ENCODE measurements around the gene PLPPR4. TPM values are rescaled to one million over a fixed set of nuclear protein-coding genes. Genes with fewer than 3 reads are reported as not detected.

PLPPR4 gene
- total and polyA plus RNA-seq, 7 donors = 0.04 to 0.28 (median 0.10) TPM

DNA sequence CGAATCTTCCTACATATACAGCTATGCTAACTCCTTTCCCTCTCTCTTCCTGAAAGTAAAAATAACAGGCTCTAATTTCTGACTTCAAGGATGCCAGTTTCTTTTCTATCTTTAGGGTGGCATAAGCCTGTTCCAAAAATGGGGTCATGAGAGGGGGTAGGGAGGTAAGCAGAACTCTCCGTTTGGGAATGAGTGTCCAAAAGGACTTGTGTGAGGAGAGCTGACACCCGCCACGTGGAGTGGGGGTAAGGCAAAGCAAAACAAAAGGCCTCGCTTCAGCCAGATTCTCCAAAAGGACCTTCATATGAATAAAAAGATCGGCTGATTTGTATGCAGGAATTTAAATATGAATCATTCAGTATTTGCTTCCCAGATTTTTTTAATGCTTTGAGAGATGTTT, 28.6 kb downstream of the PLPPR4 start:
- Histone ChIP-seq H3K4me1 (peaks cover 10% of the 10 kb centered on the region), H3K27ac (no peak overlapping the region), H3K27me3 (ENCODE audit: insufficient read depth in 3 of 3, low read length in 2 of 3) (no peaks in the 10 kb centered on the region), H3K36me3 (ENCODE audit: insufficient read depth in 1 of 2, low read depth in 1 of 2) (no peaks in the 10 kb centered on the region), H3K4me3 (no peak overlapping the region), H3K9me3 (peaks cover 13% of the 10 kb centered on the region)
- intact Hi-C loops (cut with DNase I) = no loop called here
- ATAC-seq = peak in 2 of 4 donors; percentile 28 to 72
- 39 to 63% (median 41%) methylated on average over 6 of the region's 6 CpGs for WGBS, 3 donors
- DNase-seq = no peak
- TF ChIP-seq, protein P1, sequence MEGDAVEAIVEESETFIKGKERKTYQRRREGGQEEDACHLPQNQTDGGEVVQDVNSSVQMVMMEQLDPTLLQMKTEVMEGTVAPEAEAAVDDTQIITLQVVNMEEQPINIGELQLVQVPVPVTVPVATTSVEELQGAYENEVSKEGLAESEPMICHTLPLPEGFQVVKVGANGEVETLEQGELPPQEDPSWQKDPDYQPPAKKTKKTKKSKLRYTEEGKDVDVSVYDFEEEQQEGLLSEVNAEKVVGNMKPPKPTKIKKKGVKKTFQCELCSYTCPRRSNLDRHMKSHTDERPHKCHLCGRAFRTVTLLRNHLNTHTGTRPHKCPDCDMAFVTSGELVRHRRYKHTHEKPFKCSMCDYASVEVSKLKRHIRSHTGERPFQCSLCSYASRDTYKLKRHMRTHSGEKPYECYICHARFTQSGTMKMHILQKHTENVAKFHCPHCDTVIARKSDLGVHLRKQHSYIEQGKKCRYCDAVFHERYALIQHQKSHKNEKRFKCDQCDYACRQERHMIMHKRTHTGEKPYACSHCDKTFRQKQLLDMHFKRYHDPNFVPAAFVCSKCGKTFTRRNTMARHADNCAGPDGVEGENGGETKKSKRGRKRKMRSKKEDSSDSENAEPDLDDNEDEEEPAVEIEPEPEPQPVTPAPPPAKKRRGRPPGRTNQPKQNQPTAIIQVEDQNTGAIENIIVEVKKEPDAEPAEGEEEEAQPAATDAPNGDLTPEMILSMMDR (IDR thresholded peaks at IDR 0.05) = no peak

DNA sequence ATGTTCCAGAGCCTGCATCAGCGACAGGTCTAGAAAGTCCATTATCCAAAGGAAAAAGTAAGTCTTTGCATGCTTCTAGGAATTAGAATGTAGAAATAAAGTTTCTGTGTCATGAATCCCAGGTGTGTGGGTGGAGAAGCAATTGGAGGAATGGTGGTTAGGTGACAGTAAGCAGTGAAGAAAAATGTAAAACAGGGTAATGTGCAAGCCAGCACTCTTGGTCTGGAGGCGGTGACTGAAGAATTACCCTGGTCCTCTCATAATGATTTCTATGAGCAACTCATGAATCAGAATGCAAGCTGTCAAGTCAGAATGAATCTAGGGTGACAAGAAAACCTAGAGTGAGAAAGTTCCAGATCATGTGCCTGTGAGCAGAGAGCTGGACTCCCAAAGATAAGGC, 33.6 kb downstream of the PLPPR4 start:
- no peaks in the 10 kb centered on the region for H3K36me3 ChIP-seq (ENCODE audit: insufficient read depth in 1 of 2, low read depth in 1 of 2)
- DNase-seq = no peak
- intact Hi-C loops (cut with DNase I) = no loop called here
- H3K27me3 ChIP-seq (ENCODE audit: insufficient read depth in 3 of 3, low read length in 2 of 3) = no peaks in the 10 kb centered on the region
- ATAC-seq = no peak
- TF ChIP-seq, protein P1 (IDR thresholded peaks at IDR 0.05) = no peak
- H3K27ac ChIP-seq = no peak overlapping the region
- H3K4me3 ChIP-seq = no peak overlapping the region
- H3K9me3 ChIP-seq = no peaks in the 10 kb centered on the region
- WGBS, 3 donors = 96 to 99% (median 97%) methylated on average over 2 of the region's 2 CpGs
- H3K4me1 ChIP-seq = peaks cover 4% of the 10 kb centered on the region

DNA sequence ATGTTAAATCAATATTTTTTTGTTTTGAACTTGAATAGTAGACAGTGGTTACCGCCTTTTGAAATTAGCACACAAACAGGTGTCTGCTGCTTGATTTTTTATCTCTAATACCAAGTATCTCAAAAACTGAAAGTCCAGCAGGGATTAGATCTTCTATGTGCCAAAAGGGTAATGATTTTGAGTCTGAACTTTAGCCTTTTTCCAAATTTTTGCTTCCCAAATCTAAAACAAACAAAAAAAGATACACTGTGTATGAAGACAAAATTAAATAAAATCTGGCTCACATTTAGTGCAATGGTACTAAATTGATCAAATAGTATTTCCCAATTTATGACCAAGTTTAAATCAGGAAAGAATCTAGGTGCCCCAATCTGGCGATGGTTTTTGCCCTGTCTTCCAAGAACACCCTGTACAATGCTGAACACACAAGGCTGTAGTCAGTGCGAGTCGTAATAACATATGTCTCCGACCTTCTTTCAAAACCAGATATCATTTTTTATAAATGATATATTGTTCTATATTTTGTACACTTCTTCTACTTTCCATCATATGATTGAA, 40.5 kb downstream of the PLPPR4 start:
- TF ChIP-seq, protein P1 (IDR thresholded peaks at IDR 0.05) = no peak
- Histone ChIP-seq H3K4me3 (no peak overlapping the region), H3K27ac (no peak overlapping the region), H3K9me3 (no peaks in the 10 kb centered on the region), H3K36me3 (ENCODE audit: insufficient read depth in 1 of 2, low read depth in 1 of 2) (no peaks in the 10 kb centered on the region), H3K4me1 (no peaks in the 10 kb centered on the region), H3K27me3 (ENCODE audit: insufficient read depth in 3 of 3, low read length in 2 of 3) (no peaks in the 10 kb centered on the region)
- WGBS, 3 donors = 71 to 96% (median 88%) methylated on average over 5 of the region's 5 CpGs
- no peak for DNase-seq
- intact Hi-C loops (cut with DNase I) = no loop called here
- ATAC-seq = no peak

DNA sequence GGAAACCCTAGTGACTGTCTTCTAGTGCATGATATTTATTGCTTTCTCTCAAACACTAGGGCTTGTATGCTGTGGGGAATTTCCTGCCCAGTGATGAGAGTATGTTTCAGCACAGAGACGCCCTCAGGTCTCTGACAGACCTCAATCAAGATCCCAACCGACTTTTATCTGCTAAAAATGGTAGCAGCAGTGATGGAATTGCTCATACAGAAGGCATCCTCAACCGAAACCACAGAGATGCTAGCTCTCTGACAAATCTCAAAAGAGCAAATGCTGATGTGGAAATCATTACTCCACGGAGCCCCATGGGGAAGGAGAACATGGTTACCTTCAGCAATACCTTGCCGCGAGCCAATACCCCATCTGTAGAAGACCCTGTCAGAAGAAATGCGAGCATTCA, 41.3 kb downstream of the PLPPR4 start:
- no peak overlapping the region for H3K4me3 ChIP-seq
- TF ChIP-seq, protein P1 (IDR thresholded peaks at IDR 0.05) = no peak
- no peaks in the 10 kb centered on the region for H3K27me3 ChIP-seq (ENCODE audit: insufficient read depth in 3 of 3, low read length in 2 of 3)
- intact Hi-C loops (cut with DNase I) = no loop called here
- no peaks in the 10 kb centered on the region for H3K9me3 ChIP-seq
- H3K36me3 ChIP-seq (ENCODE audit: insufficient read depth in 1 of 2, low read depth in 1 of 2) = no peaks in the 10 kb centered on the region
- WGBS, 3 donors = 85 to 88% (median 88%) methylated on average over 7 of the region's 7 CpGs
- H3K4me1 ChIP-seq = no peaks in the 10 kb centered on the region
- no peak for DNase-seq
- H3K27ac ChIP-seq = no peak overlapping the region
- ATAC-seq = no peak

DNA sequence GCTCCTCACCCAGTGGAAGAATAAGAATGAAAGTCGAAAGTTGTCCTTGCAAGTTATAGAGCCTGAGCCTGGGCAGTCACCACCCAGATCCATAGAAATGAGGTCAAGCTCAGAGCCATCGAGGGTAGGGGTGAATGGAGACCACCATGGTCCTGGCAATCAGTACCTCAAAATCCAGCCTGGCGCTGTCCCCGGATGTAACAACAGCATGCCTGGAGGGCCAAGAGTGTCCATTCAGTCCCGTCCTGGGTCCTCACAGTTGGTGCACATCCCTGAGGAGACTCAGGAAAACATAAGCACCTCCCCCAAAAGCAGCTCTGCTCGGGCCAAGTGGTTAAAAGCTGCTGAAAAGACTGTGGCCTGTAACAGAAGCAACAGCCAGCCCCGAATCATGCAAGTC, 41.8 kb downstream of the PLPPR4 start:
- TF ChIP-seq, protein P1 (IDR thresholded peaks at IDR 0.05) = no peak
- Histone ChIP-seq H3K4me1 (no peaks in the 10 kb centered on the region), H3K9me3 (no peaks in the 10 kb centered on the region), H3K36me3 (ENCODE audit: insufficient read depth in 1 of 2, low read depth in 1 of 2) (no peaks in the 10 kb centered on the region), H3K27me3 (ENCODE audit: insufficient read depth in 3 of 3, low read length in 2 of 3) (no peaks in the 10 kb centered on the region), H3K27ac (no peak overlapping the region), H3K4me3 (no peak overlapping the region)
- intact Hi-C loops (cut with DNase I) = no loop called here
- no peak for DNase-seq
- no peak for ATAC-seq
- WGBS, 3 donors = 86 to 92% (median 87%) methylated on average over 7 of the region's 7 CpGs

Data from psoas muscle (tissue), 8 donors.